Activated naive CD4-positive, alpha-beta T cell (primary cell): ENCODE data around the gene TBC1D5.

Experiments used
- DNase-seq, 4 experiments: peaks; one replicate each; lab custom pipeline; 2025; lab: John Stamatoyannopoulos, UW

Gene TBC1D5

GRCh38 chr3:17302774-17303173, 439.7 kb downstream of the TBC1D5 start:
- DNase-seq: no peak

- no peak for DNase-seq
These were observed 440.3 kb downstream of the TBC1D5 start for GRCh38 chr3:17302170-17302569.

- DNase-seq: no peak
These were observed 441.2 kb downstream of the TBC1D5 start for GRCh38 chr3:17301271-17301670.

- no peak for DNase-seq
These were observed 442.0 kb downstream of the TBC1D5 start for GRCh38 chr3:17300441-17300840.

- no peak for DNase-seq
These were observed 444.4 kb downstream of the TBC1D5 start for GRCh38 chr3:17298038-17298437.

DNA sequence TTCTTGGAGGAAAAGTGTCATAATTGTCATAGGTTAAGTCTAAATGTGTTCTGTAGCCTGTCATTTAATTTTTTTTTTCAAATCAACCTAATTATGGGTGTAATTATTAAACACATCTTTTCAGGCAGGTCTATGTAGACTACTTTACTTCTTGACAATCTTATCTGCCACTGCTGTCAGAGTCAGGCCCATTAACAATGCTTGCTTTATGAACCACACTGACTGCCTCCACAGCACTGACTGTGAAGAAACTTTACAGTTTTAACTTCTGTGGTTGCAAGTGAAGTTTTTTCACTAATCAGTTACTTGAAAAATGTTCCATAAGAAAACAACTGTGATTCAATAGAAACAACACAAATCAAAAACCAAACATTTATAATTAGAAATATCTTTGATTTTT, 449.9 kb downstream of the TBC1D5 start:
- no peak for DNase-seq

- no peak for DNase-seq
These were observed 451.5 kb downstream of the TBC1D5 start for GRCh38 chr3:17290894-17291293.

- no peak for DNase-seq
These were observed 453.5 kb downstream of the TBC1D5 start for GRCh38 chr3:17288839-17289399.

DNA sequence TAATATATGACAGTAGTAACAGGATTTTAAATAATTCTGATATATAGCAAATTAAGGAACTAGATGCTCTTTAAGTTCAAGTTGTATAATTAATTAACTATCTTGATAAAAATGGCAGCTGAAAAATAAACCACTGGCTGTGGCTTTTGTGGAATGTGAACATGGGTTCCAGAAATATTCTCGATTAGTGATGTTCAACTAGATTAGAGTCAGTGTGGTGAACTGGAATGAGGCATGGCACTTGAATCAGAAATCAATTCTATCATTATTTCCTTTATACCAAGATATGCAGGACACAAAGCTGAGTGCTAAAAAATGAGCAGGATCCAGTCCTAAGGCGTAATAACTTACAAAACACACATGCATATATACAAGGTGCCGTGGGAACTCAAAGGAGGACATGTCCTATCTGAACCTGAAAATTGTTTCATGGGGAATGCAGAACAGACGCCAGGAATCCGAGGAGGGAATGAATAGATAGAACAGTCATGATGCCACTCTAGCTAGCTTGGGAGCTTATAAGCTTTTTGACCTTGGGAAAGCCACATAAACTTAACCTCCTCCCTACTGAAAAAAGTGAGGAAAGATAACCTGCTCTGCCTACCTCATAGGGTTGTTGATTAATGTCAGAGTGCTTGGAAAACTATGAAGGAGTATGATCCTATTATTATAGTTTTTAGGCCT, 455.3 kb downstream of the TBC1D5 start:
- DNase-seq: no peak

DNA sequence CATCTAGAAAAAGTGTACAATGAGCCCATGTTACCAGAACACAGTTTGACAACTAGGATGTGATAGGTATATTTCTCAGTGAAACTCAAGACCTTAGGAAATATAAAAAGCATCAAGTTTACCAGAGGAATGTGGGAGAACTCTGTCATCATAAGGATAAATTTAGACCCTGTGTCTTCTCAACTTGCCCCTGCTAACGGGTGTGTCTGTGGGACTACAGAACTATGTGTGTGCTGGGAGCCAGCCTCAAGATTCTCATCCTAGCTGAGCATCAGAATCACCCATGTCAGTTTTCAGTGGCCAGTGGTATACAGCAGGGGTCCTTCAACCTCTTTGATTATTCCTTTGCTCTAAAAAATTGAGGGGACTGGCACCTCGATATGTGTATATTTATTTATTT, 464.4 kb downstream of the TBC1D5 start:
- no peak for DNase-seq

DNA sequence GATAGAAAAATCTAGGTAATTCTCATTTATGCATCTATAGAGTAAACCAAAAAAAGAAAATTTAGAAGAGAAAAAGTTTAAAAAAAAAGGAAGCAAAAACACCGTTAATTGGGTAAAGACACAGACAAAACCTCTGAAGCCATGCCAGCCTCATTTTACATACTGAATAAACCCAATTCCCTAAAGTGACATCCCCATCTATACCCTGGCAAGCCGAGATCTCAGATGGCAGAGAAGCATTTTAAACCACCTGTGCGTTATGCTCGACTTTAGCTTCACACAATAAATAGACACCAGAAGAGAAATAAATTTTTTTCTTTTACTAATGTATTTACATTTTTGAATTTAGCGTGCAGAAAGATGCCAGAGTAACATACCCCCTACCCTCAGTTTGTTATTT, 475.6 kb downstream of the TBC1D5 start:
- DNase-seq: no peak

- DNase-seq: no peak
These were observed 480.6 kb downstream of the TBC1D5 start for GRCh38 chr3:17261627-17262369.

DNA sequence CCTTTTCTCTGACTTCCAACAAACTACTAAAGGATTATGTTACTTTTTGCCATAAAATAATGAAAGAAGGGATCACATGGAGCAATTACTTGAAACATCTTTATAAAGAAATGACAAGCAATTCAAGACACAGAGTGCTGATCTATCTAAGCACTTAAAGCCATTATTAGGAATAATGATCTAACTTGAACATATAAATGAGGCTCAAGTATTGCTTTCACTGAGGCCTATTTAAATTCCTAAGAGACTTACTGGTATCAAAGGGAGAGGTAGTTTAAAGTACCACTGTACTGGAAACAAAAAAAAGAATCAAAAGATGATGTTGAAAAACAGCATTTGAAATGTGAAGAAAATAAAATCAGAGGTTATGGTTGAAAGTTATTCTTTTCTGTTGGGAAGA, 482.2 kb downstream of the TBC1D5 start:
- no peak for DNase-seq

GRCh38 chr3:17259685-17260084, 482.7 kb downstream of the TBC1D5 start:
- DNase-seq: no peak

DNA sequence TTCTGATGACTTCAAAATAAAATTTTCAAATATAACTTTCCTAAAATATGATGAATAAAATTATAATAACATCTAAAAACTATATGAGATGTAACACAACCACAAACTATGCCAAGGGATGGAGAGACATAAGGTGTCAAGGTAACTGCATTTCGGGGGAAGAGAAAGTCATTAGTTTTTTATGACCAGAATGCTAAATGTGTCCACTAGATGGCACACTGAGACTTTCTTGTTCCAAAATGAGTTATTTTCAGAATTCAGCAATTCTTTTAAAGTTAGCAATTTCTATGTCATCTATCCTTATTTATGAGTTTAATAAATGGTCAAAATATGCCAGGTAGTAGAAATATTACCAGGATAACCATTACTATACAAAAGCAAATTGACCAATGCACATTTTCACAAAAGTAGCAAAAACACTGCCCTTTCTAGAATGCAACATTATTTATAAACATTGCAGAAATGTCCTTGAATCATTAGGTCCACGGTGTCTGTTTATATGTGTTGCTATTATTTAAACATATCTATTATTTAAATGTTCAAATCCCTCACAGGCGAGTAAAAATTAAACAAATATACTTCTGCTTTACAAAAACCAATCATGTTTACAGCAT, 483.5 kb downstream of the TBC1D5 start:
- no peak for DNase-seq

- DNase-seq: no peak
These were observed 485.2 kb downstream of the TBC1D5 start for GRCh38 chr3:17257269-17257668.

DNA sequence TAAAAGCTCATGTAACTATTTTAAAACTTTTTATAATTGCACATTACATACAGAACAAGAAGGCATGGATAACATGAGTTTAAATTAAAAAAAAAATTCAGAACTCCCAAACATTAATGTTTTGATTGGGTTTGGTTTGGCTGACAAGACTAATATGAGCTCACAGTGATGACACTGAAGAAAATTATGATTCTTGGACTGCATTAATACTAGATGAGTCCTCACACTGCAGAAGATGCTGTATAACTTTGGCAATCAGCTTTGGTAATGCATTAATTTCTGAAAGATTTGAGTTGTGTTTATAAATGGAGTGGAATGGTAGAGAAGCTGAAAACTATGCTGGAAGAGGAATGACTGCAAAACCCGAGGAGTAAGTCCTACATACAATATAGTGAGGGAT, 498.8 kb downstream of the TBC1D5 start:
- DNase-seq: no peak

DNA sequence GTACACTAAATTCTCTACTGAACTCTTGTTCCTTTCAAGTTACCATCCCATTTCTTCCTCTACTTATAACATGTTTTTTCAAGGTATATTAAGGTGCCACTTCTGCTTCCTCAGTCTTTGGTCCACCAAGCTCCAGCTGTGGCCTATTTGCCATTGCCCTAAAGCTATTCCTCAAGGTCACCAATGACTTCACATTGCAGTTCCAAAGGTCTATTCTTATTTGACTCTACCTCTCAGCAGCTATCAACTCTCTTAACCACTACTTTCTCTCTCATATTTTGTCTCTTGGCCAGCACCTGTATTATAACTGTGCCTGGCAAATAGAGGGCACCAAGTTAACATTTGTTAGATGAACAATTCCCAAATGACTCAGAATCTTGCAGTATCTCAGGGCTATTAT, 503.0 kb downstream of the TBC1D5 start:
- no peak for DNase-seq

GRCh38 chr3:17238023-17238422, 504.4 kb downstream of the TBC1D5 start:
- DNase-seq: no peak

- no peak for DNase-seq
These were observed 507.1 kb downstream of the TBC1D5 start for GRCh38 chr3:17235310-17235709.

GRCh38 chr3:17234382-17234781, 508.0 kb downstream of the TBC1D5 start:
- no peak for DNase-seq

GRCh38 chr3:17233398-17233800, 509.0 kb downstream of the TBC1D5 start:
- DNase-seq: no peak

GRCh38 chr3:17232442-17232841, 510.0 kb downstream of the TBC1D5 start:
- no peak for DNase-seq
